HG03060 (cell line): ENCODE data around the gene POLK.

Source experiments
- ATAC-seq: cut with Tn5 transposase; IDR thresholded peaks from one replicate; pipeline ENCODE4 v1.9.1; 2021; ENCODE audit warnings: low read depth, moderate number of reproducible peaks; ENCODE audit not compliant: unreplicated experiment

Gene POLK

DNA sequence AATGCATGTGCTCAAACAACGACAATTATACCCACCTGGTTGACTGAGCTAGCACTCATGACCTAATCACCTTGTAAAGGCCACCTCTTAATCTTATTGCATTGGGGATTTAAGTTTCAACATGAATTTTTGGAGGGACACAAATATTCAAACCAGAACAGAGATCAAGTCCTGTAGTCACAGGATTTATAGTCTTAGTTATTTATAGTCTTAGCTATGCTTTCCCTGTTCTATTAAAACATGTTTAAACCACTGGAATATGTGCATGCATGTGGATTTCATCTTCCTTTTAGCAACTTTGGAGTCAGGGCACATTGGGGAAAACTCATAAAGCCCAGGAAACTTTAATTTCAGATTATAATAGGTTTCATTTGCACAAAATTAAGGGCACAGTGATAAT is 126.3 kb downstream of the POLK start:
- ATAC-seq = no peak

- no peak for ATAC-seq
Observed at GRCh38 chr5:75639535-75640311, 128.0 kb downstream of the POLK start.

DNA sequence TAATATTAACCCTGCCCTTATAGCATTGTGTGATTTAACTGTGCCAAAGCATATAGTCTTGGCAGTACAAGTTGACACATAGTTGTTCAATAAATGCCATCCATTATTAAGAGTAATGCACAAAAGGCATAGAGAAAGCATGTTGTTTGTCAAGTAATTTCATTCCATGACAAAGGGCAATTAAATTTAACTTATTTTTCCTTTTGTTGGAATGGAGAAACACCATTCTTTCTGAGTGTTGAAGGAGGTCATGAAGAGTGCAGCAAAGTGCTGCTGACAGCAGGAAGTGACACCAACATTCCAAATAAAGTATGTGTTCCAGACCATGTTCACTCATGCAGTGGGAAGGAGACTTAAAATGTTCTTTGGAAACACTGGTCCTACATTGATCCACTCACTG is 128.7 kb downstream of the POLK start:
- ATAC-seq = no peak

- no peak for ATAC-seq
Observed at GRCh38 chr5:75640826-75641225, 129.1 kb downstream of the POLK start.

DNA sequence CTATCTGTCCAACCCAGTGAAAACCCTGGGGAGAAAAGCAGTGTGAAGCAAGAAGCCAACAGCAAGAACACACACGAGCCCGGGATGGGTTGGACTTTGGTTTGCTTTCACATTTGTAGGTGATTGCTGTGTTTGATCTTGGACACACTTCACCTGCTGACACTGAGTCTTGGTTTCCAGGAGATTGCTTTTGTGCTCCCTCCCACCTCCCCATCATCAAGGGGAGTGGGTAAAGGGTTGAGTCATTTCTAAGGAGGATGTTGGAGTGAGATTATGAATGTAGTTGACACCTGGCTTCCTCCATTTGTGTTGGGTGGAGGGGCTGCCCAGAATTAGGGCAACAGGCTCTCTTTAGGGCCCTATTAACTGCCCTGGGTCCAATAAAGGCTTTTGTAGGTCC is 137.0 kb downstream of the POLK start:
- ATAC-seq = no peak
